NAMALWA (cell line): ENCODE data around the gene CCDC171.

ENCODE experiments used
- DNase-seq: peaks from one replicate; pipeline ENCODE4 v3.0.0-alpha.2; 2015; ENCODE audit warnings: low spot score

CCDC171 gene

GRCh38 chr9:16001856-16002255 lies 449.0 kb downstream of the CCDC171 start:
- DNase-seq = no peak

- no peak for DNase-seq
These were observed 450.0 kb downstream of the CCDC171 start for GRCh38 chr9:16002816-16003215.

- DNase-seq = no peak
These were observed 450.9 kb downstream of the CCDC171 start for GRCh38 chr9:16003785-16004184.

GRCh38 chr9:16004613-16005012 lies 451.8 kb downstream of the CCDC171 start:
- no peak for DNase-seq

GRCh38 chr9:16010221-16010620 lies 457.4 kb downstream of the CCDC171 start:
- DNase-seq = no peak

GRCh38 chr9:16012621-16013020 lies 459.8 kb downstream of the CCDC171 start:
- DNase-seq = no peak

GRCh38 chr9:16013366-16013765 lies 460.5 kb downstream of the CCDC171 start:
- no peak for DNase-seq

GRCh38 chr9:16013826-16014225 lies 461.0 kb downstream of the CCDC171 start:
- no peak for DNase-seq

- DNase-seq = no peak
These were observed 469.4 kb downstream of the CCDC171 start for GRCh38 chr9:16022228-16022627.

GRCh38 chr9:16023446-16023845 lies 470.6 kb downstream of the CCDC171 start:
- no peak for DNase-seq
